ENCODE data around the gene DDX31.

DDX31 gene

GRCh38 chr9:132634327-132634726, 35.5 kb downstream of the DDX31 start:
- TF ChIP-seq TAF1 (IDR thresholded peaks at IDR 0.05; ENCODE audit: borderline replicate concordance, insufficient read depth, low read length) (no peak), FOXP2 (optimal IDR thresholded peaks at IDR 0.05; ENCODE audit: borderline replicate concordance, extremely low read depth, extremely low read length, insufficient read depth) (no peak), POLR2AphosphoS5 (IDR thresholded peaks at IDR 0.05; ENCODE audit: low read depth, low read length) (no peak), SIN3A (IDR thresholded peaks at IDR 0.05; ENCODE audit: borderline replicate concordance, insufficient read depth, low read length) (no peak)
- TF ChIP-seq, protein P1, sequence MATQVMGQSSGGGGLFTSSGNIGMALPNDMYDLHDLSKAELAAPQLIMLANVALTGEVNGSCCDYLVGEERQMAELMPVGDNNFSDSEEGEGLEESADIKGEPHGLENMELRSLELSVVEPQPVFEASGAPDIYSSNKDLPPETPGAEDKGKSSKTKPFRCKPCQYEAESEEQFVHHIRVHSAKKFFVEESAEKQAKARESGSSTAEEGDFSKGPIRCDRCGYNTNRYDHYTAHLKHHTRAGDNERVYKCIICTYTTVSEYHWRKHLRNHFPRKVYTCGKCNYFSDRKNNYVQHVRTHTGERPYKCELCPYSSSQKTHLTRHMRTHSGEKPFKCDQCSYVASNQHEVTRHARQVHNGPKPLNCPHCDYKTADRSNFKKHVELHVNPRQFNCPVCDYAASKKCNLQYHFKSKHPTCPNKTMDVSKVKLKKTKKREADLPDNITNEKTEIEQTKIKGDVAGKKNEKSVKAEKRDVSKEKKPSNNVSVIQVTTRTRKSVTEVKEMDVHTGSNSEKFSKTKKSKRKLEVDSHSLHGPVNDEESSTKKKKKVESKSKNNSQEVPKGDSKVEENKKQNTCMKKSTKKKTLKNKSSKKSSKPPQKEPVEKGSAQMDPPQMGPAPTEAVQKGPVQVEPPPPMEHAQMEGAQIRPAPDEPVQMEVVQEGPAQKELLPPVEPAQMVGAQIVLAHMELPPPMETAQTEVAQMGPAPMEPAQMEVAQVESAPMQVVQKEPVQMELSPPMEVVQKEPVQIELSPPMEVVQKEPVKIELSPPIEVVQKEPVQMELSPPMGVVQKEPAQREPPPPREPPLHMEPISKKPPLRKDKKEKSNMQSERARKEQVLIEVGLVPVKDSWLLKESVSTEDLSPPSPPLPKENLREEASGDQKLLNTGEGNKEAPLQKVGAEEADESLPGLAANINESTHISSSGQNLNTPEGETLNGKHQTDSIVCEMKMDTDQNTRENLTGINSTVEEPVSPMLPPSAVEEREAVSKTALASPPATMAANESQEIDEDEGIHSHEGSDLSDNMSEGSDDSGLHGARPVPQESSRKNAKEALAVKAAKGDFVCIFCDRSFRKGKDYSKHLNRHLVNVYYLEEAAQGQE (IDR thresholded peaks at IDR 0.05; ENCODE audit: insufficient read depth in 1 of 2, low read depth in 2 of 2, low read length in 2 of 2) = no peak

- TF ChIP-seq, protein P1 (IDR thresholded peaks at IDR 0.05; ENCODE audit: insufficient read depth in 1 of 2, low read depth in 2 of 2, low read length in 2 of 2) = no peak
- TF ChIP-seq FOXP2 (optimal IDR thresholded peaks at IDR 0.05; ENCODE audit: borderline replicate concordance, extremely low read depth, extremely low read length, insufficient read depth) = no peak
- no peak for TF ChIP-seq SIN3A (IDR thresholded peaks at IDR 0.05; ENCODE audit: borderline replicate concordance, insufficient read depth, low read length)
- no peak for TF ChIP-seq POLR2AphosphoS5 (IDR thresholded peaks at IDR 0.05; ENCODE audit: low read depth, low read length)
- TF ChIP-seq TAF1 (IDR thresholded peaks at IDR 0.05; ENCODE audit: borderline replicate concordance, insufficient read depth, low read length) = no peak
Observed at GRCh38 chr9:132632413-132633129, 37.2 kb downstream of the DDX31 start.

DNA sequence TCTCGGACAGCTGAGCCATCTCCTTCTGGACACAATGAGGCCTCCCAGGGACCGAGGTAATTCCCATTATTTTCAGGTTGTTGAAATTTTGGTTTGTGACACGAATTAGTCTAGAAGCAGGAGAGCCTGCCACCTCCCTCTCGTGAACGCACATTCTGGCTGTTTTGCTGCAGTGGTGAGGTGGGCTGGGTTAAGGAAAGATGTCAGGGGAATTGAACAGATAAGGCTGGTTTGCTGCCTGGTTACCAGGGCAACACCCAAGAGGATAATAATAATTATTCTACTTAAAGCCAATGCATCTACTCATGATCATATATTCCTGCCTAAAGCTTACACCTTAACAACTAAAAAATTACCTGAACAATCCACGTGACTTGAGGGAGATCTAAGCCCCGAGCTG, 38.1 kb downstream of the DDX31 start:
- no peak for TF ChIP-seq FOXP2 (optimal IDR thresholded peaks at IDR 0.05; ENCODE audit: borderline replicate concordance, extremely low read depth, extremely low read length, insufficient read depth)
- TF ChIP-seq, protein P1 (IDR thresholded peaks at IDR 0.05; ENCODE audit: insufficient read depth in 1 of 2, low read depth in 2 of 2, low read length in 2 of 2) = no peak
- no peak for TF ChIP-seq POLR2AphosphoS5 (IDR thresholded peaks at IDR 0.05; ENCODE audit: low read depth, low read length)
- no peak for TF ChIP-seq TAF1 (IDR thresholded peaks at IDR 0.05; ENCODE audit: borderline replicate concordance, insufficient read depth, low read length)

GRCh38 chr9:132631280-132631679, 38.5 kb downstream of the DDX31 start:
- TF ChIP-seq TAF1 (IDR thresholded peaks at IDR 0.05; ENCODE audit: borderline replicate concordance, insufficient read depth, low read length) = no peak
- TF ChIP-seq, protein P1 (IDR thresholded peaks at IDR 0.05; ENCODE audit: insufficient read depth in 1 of 2, low read depth in 2 of 2, low read length in 2 of 2) = no peak
- no peak for TF ChIP-seq POLR2AphosphoS5 (IDR thresholded peaks at IDR 0.05; ENCODE audit: low read depth, low read length)
- no peak for TF ChIP-seq SIN3A (IDR thresholded peaks at IDR 0.05; ENCODE audit: borderline replicate concordance, insufficient read depth, low read length)
- no peak for TF ChIP-seq FOXP2 (optimal IDR thresholded peaks at IDR 0.05; ENCODE audit: borderline replicate concordance, extremely low read depth, extremely low read length, insufficient read depth)
